ENCODE data around the gene ZCCHC24.
A peak's percentile ranks its signal among the peaks of the same experiment; 100 is the strongest.

Gene ZCCHC24

DNA sequence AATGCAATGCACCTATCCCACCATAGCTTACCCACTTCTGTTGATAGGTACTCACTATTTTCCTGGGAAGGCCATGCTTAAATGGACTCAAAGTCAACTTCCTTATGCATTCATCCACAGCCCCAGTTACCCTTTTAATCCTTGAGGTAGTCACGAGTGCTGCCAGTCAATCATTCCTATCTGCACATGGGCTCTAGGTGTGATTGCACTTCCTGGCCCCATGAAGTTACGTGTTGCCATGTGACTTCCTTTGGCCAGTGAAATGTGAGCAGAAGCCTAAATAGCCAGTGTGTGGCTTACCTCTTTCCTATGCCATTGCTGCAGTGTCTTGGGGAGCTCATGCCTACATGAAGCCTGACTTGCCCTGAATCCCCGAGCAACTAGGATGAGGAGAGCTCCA lies 43.4 kb upstream of the ZCCHC24 start:
- TF ChIP-seq, protein P1, sequence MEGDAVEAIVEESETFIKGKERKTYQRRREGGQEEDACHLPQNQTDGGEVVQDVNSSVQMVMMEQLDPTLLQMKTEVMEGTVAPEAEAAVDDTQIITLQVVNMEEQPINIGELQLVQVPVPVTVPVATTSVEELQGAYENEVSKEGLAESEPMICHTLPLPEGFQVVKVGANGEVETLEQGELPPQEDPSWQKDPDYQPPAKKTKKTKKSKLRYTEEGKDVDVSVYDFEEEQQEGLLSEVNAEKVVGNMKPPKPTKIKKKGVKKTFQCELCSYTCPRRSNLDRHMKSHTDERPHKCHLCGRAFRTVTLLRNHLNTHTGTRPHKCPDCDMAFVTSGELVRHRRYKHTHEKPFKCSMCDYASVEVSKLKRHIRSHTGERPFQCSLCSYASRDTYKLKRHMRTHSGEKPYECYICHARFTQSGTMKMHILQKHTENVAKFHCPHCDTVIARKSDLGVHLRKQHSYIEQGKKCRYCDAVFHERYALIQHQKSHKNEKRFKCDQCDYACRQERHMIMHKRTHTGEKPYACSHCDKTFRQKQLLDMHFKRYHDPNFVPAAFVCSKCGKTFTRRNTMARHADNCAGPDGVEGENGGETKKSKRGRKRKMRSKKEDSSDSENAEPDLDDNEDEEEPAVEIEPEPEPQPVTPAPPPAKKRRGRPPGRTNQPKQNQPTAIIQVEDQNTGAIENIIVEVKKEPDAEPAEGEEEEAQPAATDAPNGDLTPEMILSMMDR (IDR thresholded peaks at IDR 0.05), result no peak
- DNase-seq (ENCODE audit: low spot score), result no peak
- Histone ChIP-seq H3K27ac (peak overlapping the region; percentile 61 to 88), H3K4me3 (no peak overlapping the region)

DNA sequence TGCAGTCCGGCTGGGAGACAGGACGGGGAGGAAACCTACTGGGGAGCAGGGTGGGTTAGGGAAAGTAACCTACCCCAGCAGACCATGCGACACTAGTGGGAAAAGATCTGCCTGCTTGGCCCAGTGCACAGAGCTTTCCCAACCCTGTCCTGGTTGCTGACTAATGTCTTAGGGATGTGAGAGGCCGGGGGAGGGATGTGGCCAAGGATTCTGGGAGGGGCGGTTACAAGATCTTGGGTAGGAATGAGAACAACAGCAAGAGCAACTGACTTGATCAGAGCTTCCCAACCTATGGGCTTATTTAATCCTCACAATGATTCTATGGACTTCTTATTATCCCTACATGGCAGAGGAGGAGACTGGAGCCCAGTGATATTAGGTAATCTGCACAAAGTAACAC lies 42.9 kb upstream of the ZCCHC24 start:
- peak overlapping the region; percentile 61 to 88 for H3K27ac ChIP-seq
- peak; percentile 87 for DNase-seq (ENCODE audit: low spot score)
- TF ChIP-seq, protein P1 (IDR thresholded peaks at IDR 0.05), result no peak

DNA sequence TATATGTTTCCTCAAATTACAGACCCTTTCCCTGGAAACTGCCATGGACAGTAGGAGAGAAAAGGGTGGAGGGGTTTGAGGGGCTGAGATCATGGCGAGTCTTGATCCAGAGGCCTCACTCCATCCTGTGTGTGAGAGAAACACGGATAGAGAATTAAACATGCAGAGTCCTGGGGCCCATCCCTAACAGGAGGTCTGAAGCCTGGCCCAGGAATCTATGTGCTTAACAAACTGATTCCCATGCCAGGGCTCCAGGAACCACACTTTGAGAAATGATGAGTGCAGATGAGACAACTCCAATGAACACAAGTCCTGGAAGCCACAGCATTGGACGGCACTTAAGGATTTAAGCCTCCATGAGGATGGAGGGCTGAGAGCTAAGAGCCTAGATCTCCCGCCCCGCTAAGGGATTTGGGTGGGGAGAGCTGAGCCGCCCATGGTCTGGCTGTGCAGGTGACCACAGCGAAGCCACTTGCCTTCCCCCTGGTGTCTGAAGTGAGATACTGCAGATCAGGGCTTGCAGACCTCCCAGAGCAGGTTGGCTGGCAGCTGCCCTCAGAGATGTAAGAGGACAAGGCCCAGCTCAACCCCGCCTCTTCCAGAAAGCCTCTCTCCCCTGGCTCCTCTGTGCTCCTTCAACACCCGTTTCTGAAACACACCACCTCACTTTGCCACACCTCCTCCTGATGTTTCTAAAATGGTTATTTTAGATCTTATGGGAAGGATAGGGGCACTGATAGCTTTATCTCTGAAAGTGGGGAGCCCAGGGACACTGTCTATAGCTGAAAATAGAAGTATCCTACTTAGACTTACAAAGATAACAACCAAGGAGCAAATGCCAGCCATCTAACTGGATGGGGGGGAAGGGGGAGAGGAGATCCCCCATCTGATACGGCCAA lies 42.1 kb upstream of the ZCCHC24 start:
- peak overlapping the region; percentile 61 to 88 for H3K27ac ChIP-seq
- TF ChIP-seq, protein P1 (IDR thresholded peaks at IDR 0.05), result no peak
- DNase-seq (ENCODE audit: low spot score), result no peak

More for the DNA sequence above, 42.9 kb upstream of the ZCCHC24 start:
- no peak overlapping the region for H3K4me3 ChIP-seq

DNA sequence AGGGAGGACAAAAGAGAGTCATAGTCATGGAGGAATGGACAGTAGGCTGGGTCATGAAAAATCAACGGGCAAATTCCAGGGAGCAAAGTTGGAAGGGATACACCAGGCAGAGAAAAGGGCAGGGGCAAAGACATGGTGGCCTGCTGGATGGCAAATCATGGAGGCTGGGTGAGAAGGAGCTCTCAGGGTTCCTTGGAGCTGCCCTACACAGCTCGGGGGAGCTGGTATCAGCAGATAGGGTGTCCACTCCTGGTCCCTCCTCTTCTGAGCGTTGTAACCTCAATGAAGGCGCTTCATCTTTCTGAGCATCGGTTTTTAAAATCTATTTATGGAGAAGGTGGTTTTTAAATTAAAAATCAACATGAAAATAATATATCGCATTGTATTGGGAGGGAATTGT lies 39.1 kb upstream of the ZCCHC24 start:
- H3K4me3 ChIP-seq, result no peak overlapping the region
- DNase-seq (ENCODE audit: low spot score), result no peak
- H3K27ac ChIP-seq, result peak overlapping the region in 1 of 2 donors; percentile 67
- TF ChIP-seq, protein P1 (IDR thresholded peaks at IDR 0.05), result no peak

More for the DNA sequence above, 42.1 kb upstream of the ZCCHC24 start:
- no peak overlapping the region for H3K4me3 ChIP-seq

DNA sequence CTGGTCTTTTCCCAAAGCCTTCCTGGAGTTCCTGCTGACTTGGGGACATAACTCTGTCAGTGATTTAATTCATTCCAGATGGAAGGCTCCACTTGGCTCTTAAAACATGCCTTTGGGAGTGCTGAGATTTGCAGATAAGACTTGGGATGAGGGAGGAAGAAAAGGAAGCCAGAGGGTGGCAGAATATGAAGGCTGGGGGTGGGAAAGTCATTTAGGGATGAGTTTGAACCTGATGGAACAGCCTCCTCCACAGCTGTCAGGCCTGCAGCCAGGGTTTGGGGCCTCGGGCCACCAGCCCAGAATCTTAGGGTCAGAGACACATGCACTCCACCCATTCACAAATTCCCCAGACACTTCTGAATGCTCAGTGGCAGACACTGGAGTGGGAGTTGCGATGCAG lies 38.5 kb upstream of the ZCCHC24 start:
- Histone ChIP-seq H3K27ac (peak overlapping the region; percentile 25 to 67), H3K4me3 (no peak overlapping the region)
- TF ChIP-seq, protein P1 (IDR thresholded peaks at IDR 0.05), result no peak
- DNase-seq (ENCODE audit: low spot score), result no peak

DNA sequence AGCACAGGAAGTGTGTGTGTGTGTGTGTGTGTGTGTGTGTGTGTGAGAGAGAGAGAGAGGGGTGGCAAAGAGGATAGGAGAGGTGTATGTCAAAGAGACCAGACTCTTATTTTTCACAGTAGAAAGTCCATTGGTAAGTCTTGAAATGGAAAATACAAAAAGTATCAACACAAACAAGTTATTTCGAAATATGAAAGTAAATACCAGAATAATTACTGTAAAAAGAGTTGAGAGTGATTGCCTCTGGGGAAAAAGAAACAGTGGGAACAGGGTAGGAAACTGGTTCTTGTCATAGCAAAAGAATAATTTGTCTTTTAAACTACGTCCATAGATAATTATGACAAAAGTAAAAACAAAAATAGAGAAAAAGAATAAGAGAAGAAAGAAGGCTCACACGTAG lies 37.9 kb upstream of the ZCCHC24 start:
- Histone ChIP-seq H3K27ac (peak overlapping the region; percentile 25 to 39), H3K4me3 (no peak overlapping the region)
- no peak for DNase-seq (ENCODE audit: low spot score)
- TF ChIP-seq, protein P1 (IDR thresholded peaks at IDR 0.05), result no peak

DNA sequence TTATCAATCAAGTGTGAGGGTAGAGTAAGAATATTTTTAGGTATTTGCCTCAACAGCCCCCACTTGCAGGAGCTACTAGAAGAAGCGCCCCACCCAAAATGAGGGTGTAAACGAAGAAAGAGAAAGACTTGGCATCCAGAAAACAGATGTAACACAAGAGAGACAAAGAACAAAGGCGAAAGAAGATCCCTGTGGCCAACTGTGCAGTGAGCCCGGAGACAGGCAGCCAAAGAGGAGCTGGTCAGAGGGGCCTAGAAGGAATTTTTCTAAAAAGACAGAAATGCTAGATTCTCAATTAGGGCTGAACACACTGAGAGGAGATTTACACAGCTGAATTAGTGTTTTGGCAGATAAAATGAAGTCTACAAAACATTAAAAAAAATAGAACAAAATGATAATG lies 37.3 kb upstream of the ZCCHC24 start:
- Histone ChIP-seq H3K27ac (no peak overlapping the region), H3K4me3 (no peak overlapping the region)
- DNase-seq (ENCODE audit: low spot score), result no peak
- TF ChIP-seq, protein P1 (IDR thresholded peaks at IDR 0.05), result no peak
